GM12878 (cell line): Measurements from ENCODE around the gene PNPLA5. TPM values are rescaled to one million over a fixed set of nuclear protein-coding genes. Genes with fewer than 3 reads are reported as not detected.

ENCODE experiments used
- ATAC-seq: fragments of 200-7000 bp; cut with Tn5 transposase; 3 replicates; pipeline ENCODE4 v1.9.1; 2020; ENCODE audit warnings: mild to moderate bottlenecking, moderate library complexity
- BruUV-seq: library from RNA; stranded (reverse); fragments of 400-500 nt; replicated peaks from 2 replicates; lab custom pipeline; 2021; lab: Mats Ljungman, UMichigan
- CTCF ChIA-PET: fragments of 300-600 bp; sonication (Branson Sonifier 250); formaldehyde crosslinking; extraction: SDS; loops from one replicate; lab custom pipeline; 2021; ENCODE audit warnings: inconsistent platforms; lab: Yijun Ruan, JAX
- POLR2A ChIA-PET: fragments of 350-600 bp; formaldehyde crosslinking; extraction: SDS; loops from one replicate; lab custom pipeline; 2021; ENCODE audit warnings: inconsistent platforms; lab: Charles Lee
- RAD21 ChIA-PET: fragments of 300-600 bp; sonication (Branson Sonifier 250); formaldehyde crosslinking; loops from one replicate; lab custom pipeline; 2023; ENCODE audit warnings: antibody characterized with exemption; ENCODE audit not compliant: unreplicated experiment; lab: Charles Lee
- SMC1A ChIA-PET: fragments of 300-600 bp; sonication (Branson Sonifier 250); formaldehyde crosslinking; loops from one replicate; lab custom pipeline; 2023; ENCODE audit not compliant: unreplicated experiment, uncharacterized antibody; lab: Charles Lee
- DNase-seq: peaks from one replicate; pipeline ENCODE4 v3.0.0-alpha.2; 2011; ENCODE audit warnings: low read depth, low spot score
- FAIRE-seq: peaks from 3 replicates; lab custom pipeline; 2011; peaks lifted over from hg19 to GRCh38; lab: Jason Lieb, UNC
- H2AFZ ChIP-seq: 2 replicates; pipeline ENCODE4 v1.6.0; 2011; ENCODE audit warnings: low read depth, low read length, control low read depth; ENCODE audit not compliant: control insufficient read depth
- H3K27ac ChIP-seq: 2 replicates; pipeline ENCODE4 v1.5.1; 2011; ENCODE audit warnings: control low read depth; ENCODE audit not compliant: control insufficient read depth, insufficient read depth
- H3K27me3 ChIP-seq, 2 experiments: replicated peaks in 1 of 2; 2 replicates each; pipeline versions ENCODE4 v1.6.0 to v1.6.1; 2011; ENCODE audit warnings: low read length in 1 of 2; ENCODE audit not compliant: control insufficient read depth in 2 of 2, insufficient read depth in 2 of 2
- H3K36me3 ChIP-seq, 2 experiments: 2 replicates each; pipeline ENCODE4 v1.5.1; 2011; ENCODE audit warnings: low read length in 1 of 2; ENCODE audit not compliant: control insufficient read depth in 2 of 2, insufficient read depth in 2 of 2
- H3K4me1 ChIP-seq: 2 replicates; pipeline ENCODE4 v1.6.1; 2011; ENCODE audit warnings: mild to moderate bottlenecking, low read length, moderate library complexity, mixed read lengths; ENCODE audit not compliant: control insufficient read depth, insufficient read depth
- H3K4me2 ChIP-seq: 2 replicates; pipeline ENCODE4 v1.6.0; 2011; ENCODE audit warnings: control low read depth; ENCODE audit not compliant: control insufficient read depth, insufficient read depth
- H3K4me3 ChIP-seq: fragments of 200-600 bp; sonication (generic); 2 replicates; pipeline ENCODE4 v1.5.1; 2016
- H3K79me2 ChIP-seq: 2 replicates; pipeline ENCODE4 v1.6.0; 2011; ENCODE audit warnings: low read length; ENCODE audit not compliant: control insufficient read depth, insufficient read depth
- H3K9ac ChIP-seq: 2 replicates; pipeline ENCODE4 v1.8.0; 2011; ENCODE audit warnings: low read length, control low read depth, mixed read lengths; ENCODE audit not compliant: control insufficient read depth, insufficient read depth
- H3K9me3 ChIP-seq: replicated peaks from 3 replicates; pipeline ENCODE4 v1.5.1; 2011; ENCODE audit warnings: mild to moderate bottlenecking, low read length; ENCODE audit not compliant: control insufficient read depth, insufficient read depth
- H4K20me1 ChIP-seq: 2 replicates; pipeline ENCODE4 v1.6.0; 2011; ENCODE audit not compliant: control insufficient read depth, insufficient read depth
- CHD4 ChIP-seq: fragments of 200-600 bp; sonication (generic); IDR thresholded peaks from 2 replicates; pipeline ENCODE4 v1.6.1; 2016; ENCODE audit warnings: mild to moderate bottlenecking
- E2F8 ChIP-seq: fragments of 450-650 bp; IDR thresholded peaks from 2 replicates; pipeline ENCODE4 v1.6.1; 2018; ENCODE audit warnings: mild to moderate bottlenecking, low read depth, moderate library complexity; ENCODE audit not compliant: partially characterized antibody
- NR2F1 ChIP-seq: fragments of 450-650 bp; conservative IDR thresholded peaks from 2 replicates; pipeline ENCODE4 v1.6.1; 2017; ENCODE audit warnings: mild to moderate bottlenecking
- SMAD1 ChIP-seq: fragments of 450-650 bp; IDR thresholded peaks from 2 replicates; pipeline ENCODE4 v1.6.1; 2018; ENCODE audit warnings: mild to moderate bottlenecking, low read depth; ENCODE audit not compliant: partially characterized antibody
- USF1 ChIP-seq: IDR thresholded peaks from 2 replicates; pipeline ENCODE4 v1.6.1; 2011; ENCODE audit warnings: borderline replicate concordance, low read depth, mild to moderate bottlenecking, moderate library complexity, mixed read lengths, low read length; ENCODE audit not compliant: insufficient read depth; ENCODE audit errors: extremely low read length
- WGBS: methylation state at CpG from one replicate; pipeline ENCODE4 v1.1.6; 2016; ENCODE audit warnings: low lambda C conversion rate; ENCODE audit not compliant: insufficient replicate concordance, insufficient coverage; ENCODE audit errors: missing lambda C conversion rate; 5-methylcytosine and 5-hydroxymethylcytosine counted together
- in situ Hi-C: fragments of 300-500 bp; cut with MboI; formaldehyde crosslinking; loops from 9 replicates; pipeline ENCODE4 v1.14.3; 2018; ENCODE audit warnings: mixed read lengths
- intact Hi-C: fragments of 100-400 bp; cut with micrococcal nuclease; formaldehyde crosslinking; loops from one replicate; pipeline ENCODE4 v1.14.2; 2022; ENCODE audit not compliant: unreplicated experiment
- polyA plus RNA-seq, 11 experiments: library from polyadenylated mRNA; depleted of rRNA in 4 of 11; unstranded in 6 of 11; stranded (reverse) in 5 of 11; fragments of >200 nt; fragmentation: Nextera tagmentation in 4 of 11; fragmentation: Illumina TruSeq in 1 of 11; extraction: Ambion mirVana in 4 of 11; extraction: Trizol in 1 of 11; gene quantifications; 1 replicate in 1 of 11; 2 replicates in 10 of 11; pipeline versions ENCODE4 v1.2.1 to v1.2.3, GENCODE V29; 2011 to 2016; ENCODE audit warnings: inconsistent platforms in 2 of 11, missing spikeins in 2 of 11, low read depth in 1 of 11
- total RNA-seq, 4 experiments: library from RNA; depleted of rRNA in 3 of 4; stranded (reverse); fragments of >200 nt in 3 of 4; fragmentation: Illumina TruSeq in 1 of 4; extraction: Trizol in 1 of 4; gene quantifications; 2 replicates each; pipeline versions ENCODE4 v1.2.1 to v1.2.3, GENCODE V29; 2013 to 2021

Gene PNPLA5
- total and polyA plus RNA-seq, 10 of the 15 experiments (the other 5 are each of a cell fraction or from before 2014, with no cell fraction given) = not detected

- H3K4me2 ChIP-seq = no peak overlapping the region
- in situ Hi-C loops (no loop called here), intact Hi-C loops (loop anchor here (10.0 kb wide), 1 partner anchor 137 kb away; no protein-coding TSS in a partner anchor)
- ATAC-seq (no peak), DNase-seq (no peak), FAIRE-seq (no peak)
- H3K9me3 ChIP-seq = no peaks in the 10 kb centered on the region
- H3K4me1 ChIP-seq = peaks cover 9% of the 10 kb centered on the region
- TF ChIP-seq USF1 = peak; percentile 38
- no peak for TF ChIP-seq SMAD1
- no peak overlapping the region for H2AFZ ChIP-seq
- ChIA-PET CTCF (interaction anchor here (1.1 kb wide), 1 partner anchor 17 kb away, joined by 3 read pairs; no protein-coding TSS in a partner anchor), RAD21 (no interaction called here), POLR2A (no interaction called here), SMC1A (no interaction called here)
- H4K20me1 ChIP-seq = no peaks in the 10 kb centered on the region
- no peak overlapping the region for H3K9ac ChIP-seq
- no peaks in the 10 kb centered on the region for H3K36me3 ChIP-seq
- H3K27me3 ChIP-seq = peaks cover 1 to 4% of the 10 kb centered on the region in 2 experiments; a peak in 2 of 4 replicates
- H3K4me3 ChIP-seq = no peak overlapping the region
- no TSS peak for BruUV-seq
- H3K27ac ChIP-seq = no peak overlapping the region
- no peaks in the 10 kb centered on the region for H3K79me2 ChIP-seq
- 22% methylated on average over 19 of the region's 19 CpGs for WGBS
Measured at GRCh38 chr22:43881091-43882061, 10.4 kb downstream of the PNPLA5 start.

GRCh38 chr22:43880541-43880991 lies 11.2 kb downstream of the PNPLA5 start:
- WGBS = 28% methylated on average over 15 of the region's 15 CpGs
- DNase-seq (no peak), ATAC-seq (no peak), FAIRE-seq (no peak)
- no peak overlapping the region for H3K9ac ChIP-seq
- ChIA-PET POLR2A (no interaction called here), CTCF (no interaction called here), RAD21 (no interaction called here), SMC1A (no interaction called here)
- H4K20me1 ChIP-seq = no peaks in the 10 kb centered on the region
- no peak overlapping the region for H3K27ac ChIP-seq
- peaks cover 2 to 3% of the 10 kb centered on the region in 2 experiments; a peak in 1 of 4 replicates for H3K27me3 ChIP-seq
- H3K79me2 ChIP-seq = no peaks in the 10 kb centered on the region
- no peaks in the 10 kb centered on the region for H3K36me3 ChIP-seq
- intact Hi-C loops = loop anchor here (10.0 kb wide), 1 partner anchor 136 kb away; no protein-coding TSS in a partner anchor
- no peak overlapping the region for H3K4me2 ChIP-seq
- no peak overlapping the region for H3K4me3 ChIP-seq
- no TSS peak for BruUV-seq
- H3K4me1 ChIP-seq = peaks cover 9% of the 10 kb centered on the region
- no peaks in the 10 kb centered on the region for H3K9me3 ChIP-seq
- in situ Hi-C loops = no loop called here
- H2AFZ ChIP-seq = no peak overlapping the region
- TF ChIP-seq E2F8 = no peak
- TF ChIP-seq CHD4 = no peak
- TF ChIP-seq NR2F1 = no peak
